ENCODE results near the gene NOL8. TPM values are rescaled to one million over a fixed set of nuclear protein-coding genes. Genes with fewer than 3 reads are reported as not detected.

Gene NOL8
- total RNA-seq, result 10.1 and 16.7 TPM in 2 replicates

DNA sequence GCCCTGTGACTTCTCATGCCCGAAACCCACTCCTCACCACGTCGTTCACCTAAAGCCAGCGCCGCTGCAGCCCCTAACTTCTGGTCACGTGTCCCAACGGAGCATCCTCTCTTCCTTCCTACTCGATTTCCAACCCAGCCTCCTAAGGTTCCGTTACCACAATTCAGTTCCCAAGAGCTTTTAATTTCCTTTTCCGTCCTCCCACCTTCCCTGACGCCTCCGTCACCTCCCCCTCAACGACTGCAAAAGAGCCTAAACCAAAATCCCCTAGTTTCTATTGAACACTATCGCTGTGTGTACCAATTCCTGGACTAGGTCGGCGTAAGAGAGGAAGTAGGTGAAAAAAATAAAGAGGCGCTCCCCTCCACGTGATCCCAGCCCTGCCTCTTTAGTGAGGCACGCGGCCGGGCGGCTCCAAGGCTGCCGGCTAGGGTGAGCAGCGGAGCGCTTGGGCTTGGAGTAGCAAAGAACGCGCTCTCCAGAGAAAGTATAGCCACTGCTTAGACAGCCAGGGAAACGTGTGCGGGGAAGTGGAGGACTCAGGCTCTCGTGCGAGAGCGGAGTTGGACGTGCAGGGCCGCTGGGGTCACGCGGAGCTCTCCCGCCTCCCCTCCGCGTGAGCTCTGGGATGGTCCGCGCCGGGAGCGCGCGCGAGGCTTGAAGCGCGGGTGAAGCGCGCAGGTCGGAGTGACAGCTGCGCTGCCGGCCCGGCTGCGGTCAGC lies at the start of gene NOL8, which contains the start of gene CENPP:
TSS of gene NOL8 (minus strand) at position 82 of the 722 bp plus-strand sequence. CDS start 1,189 bp downstream, outside the sequence.
TSS of gene CENPP (plus strand) at position 685 of the 722 bp plus-strand sequence.

DNA sequence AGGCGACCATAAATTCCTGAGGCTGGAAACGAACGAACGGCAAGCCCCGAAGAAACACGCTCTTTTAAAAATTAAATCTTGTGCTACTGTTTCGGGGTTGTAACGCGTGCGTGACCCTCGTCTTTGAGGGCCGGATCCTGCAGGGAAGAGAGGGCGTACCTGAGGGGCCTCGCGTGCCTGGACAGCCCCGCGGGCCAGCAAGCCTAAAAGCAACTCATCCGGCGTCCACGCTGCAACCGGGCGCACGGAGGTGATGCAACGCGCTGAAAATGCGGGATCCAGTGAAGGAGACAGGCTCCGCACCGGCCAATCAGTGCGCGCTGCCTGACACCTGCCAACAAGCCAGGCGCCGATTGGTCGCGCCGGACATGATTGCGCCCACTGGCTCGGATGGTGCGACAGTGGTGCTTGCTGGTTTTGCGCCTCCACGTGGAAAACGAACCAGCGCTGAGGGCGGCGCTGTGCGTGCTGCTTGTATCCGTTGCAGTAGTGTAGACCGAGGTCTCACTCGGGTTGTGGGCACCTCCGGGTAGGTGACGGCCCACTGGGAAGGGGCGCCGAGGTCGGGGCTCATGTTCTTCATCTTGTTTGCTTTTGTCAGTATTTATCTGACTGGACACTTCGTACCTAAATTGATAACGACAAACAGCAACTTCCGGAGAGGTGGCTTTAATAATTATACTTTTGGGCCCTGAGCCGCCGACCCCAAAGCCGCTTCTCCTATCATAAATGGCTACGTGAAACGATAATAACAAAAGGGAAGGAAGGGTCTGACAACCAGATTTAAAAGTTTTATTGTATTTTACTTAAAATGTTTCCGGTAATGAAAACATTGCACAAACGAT lies 31.5 kb downstream of the NOL8 start, which contains the start of gene IARS1:
TSS of gene IARS1 (minus strand) at position 246 of the 845 bp plus-strand sequence. CDS start 4,278 bp downstream, outside the sequence.

Other genes starting within 250 kb of the NOL8 start
- 109 and 112 TPM in 2 replicates for gene SPTLC1, start 209.9 kb downstream of the NOL8 start, total RNA-seq
- gene IARS1, start 31.7 kb downstream of the NOL8 start, total RNA-seq, result 67.5 and 94.6 TPM in 2 replicates
- gene CENPP, start 603 bp upstream of the NOL8 start, total RNA-seq, result 1.5 and 2.5 TPM in 2 replicates
- not detected in 2 replicates for gene OGN, start 79.2 kb upstream of the NOL8 start, total RNA-seq
- gene OMD, start 99.1 kb upstream of the NOL8 start, total RNA-seq, result not detected in 2 replicates
- gene ASPN, start 157.2 kb upstream of the NOL8 start, total RNA-seq, result not detected in 2 replicates
- under 0.01 TPM in 1 of 2 replicates, not detected in the other for gene ECM2, start 210.6 kb upstream of the NOL8 start, total RNA-seq

Measured in dermis lymphatic vessel endothelial cell (primary cell).